A549 (cell line): ENCODE measurements around the gene EMID1. TPM values are rescaled to one million over a fixed set of nuclear protein-coding genes. Genes with fewer than 3 reads are reported as not detected.

ENCODE experiments used
- ATAC-seq, 2 experiments: fragments of 200-7000 bp in 1 of 2; fragments of >200 bp in 1 of 2; cut with Nextera tagmentation in 1 of 2; cut with Tn5 transposase in 1 of 2; 3 replicates each; pipeline versions ENCODE4 v1.8.0 to v1.9.1; 2018 to 2020; ENCODE audit warnings: mild to moderate bottlenecking in 1 of 2, moderate library complexity in 1 of 2
- CTCF ChIA-PET: fragments of 300-600 bp; sonication (Branson Sonifier 250); formaldehyde crosslinking; extraction: SDS; loops from one replicate; lab custom pipeline; 2021; ENCODE audit warnings: antibody characterized with exemption, inconsistent platforms; lab: Yijun Ruan, JAX
- POLR2A ChIA-PET: fragments of 350-600 bp; formaldehyde crosslinking; extraction: SDS; loops from one replicate; lab custom pipeline; 2021; ENCODE audit warnings: antibody characterized with exemption, inconsistent platforms; lab: Yijun Ruan, JAX
- DNase-seq, 2 experiments: peaks; one replicate each; pipeline versions ENCODE4 v3.0.0 to v3.0.0-alpha.2; 2011 to 2016; ENCODE audit warnings: low read depth in 1 of 2, low spot score in 1 of 2
- FAIRE-seq: peaks from 2 replicates; lab custom pipeline; 2011; peaks lifted over from hg19 to GRCh38; lab: Jason Lieb, UNC
- H3K27ac ChIP-seq, 2 experiments: fragments of >200 bp; sonication (Bioruptor Twin); formaldehyde crosslinking; 3 replicates each; pipeline ENCODE4 v1.5.1; 2016 to 2017
- H3K4me1 ChIP-seq: fragments of >200 bp; sonication (Bioruptor Twin); formaldehyde crosslinking; 3 replicates; pipeline ENCODE4 v1.6.1; 2016
- H3K4me2 ChIP-seq: fragments of >200 bp; sonication (Bioruptor Twin); formaldehyde crosslinking; 3 replicates; pipeline ENCODE4 v1.6.1; 2016
- H3K4me3 ChIP-seq: fragments of >200 bp; sonication (Bioruptor Twin); formaldehyde crosslinking; 3 replicates; pipeline ENCODE4 v1.5.1; 2016
- H3K9me3 ChIP-seq: fragments of >200 bp; sonication (Bioruptor Twin); formaldehyde crosslinking; 3 replicates; pipeline ENCODE4 v1.6.1; 2016
- CBX2 ChIP-seq: fragments of 200-600 bp; sonication (generic); IDR thresholded peaks from 2 replicates; pipeline ENCODE4 v1.6.1; 2016; ENCODE audit warnings: low read depth, mild to moderate bottlenecking, borderline replicate concordance
- CHD2 ChIP-seq: fragments of 150-350 bp; IDR thresholded peaks from 2 replicates; pipeline ENCODE4 v1.6.1; 2014; ENCODE audit warnings: low read length; ENCODE audit not compliant: partially characterized antibody
- ELK1 ChIP-seq: fragments of 150-350 bp; IDR thresholded peaks from 2 replicates; pipeline ENCODE4 v1.6.1; 2014; ENCODE audit warnings: low read depth, mild to moderate bottlenecking, low read length
- FOSL2 ChIP-seq, 2 experiments: fragments of 450-650 bp in 1 of 2; fragments of >200 bp in 1 of 2; sonication (Bioruptor Twin) in 1 of 2; formaldehyde crosslinking; IDR thresholded peaks; 2 replicates each; pipeline versions ENCODE4 v1.5.0 to v1.6.1; 2016 to 2020; ENCODE audit warnings: mild to moderate bottlenecking in 1 of 2, moderate library complexity in 1 of 2
- GATA3 ChIP-seq: IDR thresholded peaks from 2 replicates; pipeline ENCODE4 v1.6.1; 2012; ENCODE audit warnings: borderline replicate concordance
- HEYL ChIP-seq: fragments of 250-450 bp; sonication (Bioruptor Pico); IDR thresholded peaks from 2 replicates; pipeline ENCODE4 v1.8.0; 2021; ENCODE audit warnings: mild to moderate bottlenecking, moderate library complexity
- JUN ChIP-seq, 2 experiments: fragments of >200 bp; sonication (Bioruptor Twin); formaldehyde crosslinking; IDR thresholded peaks; 2 replicates in 1 of 2; 3 replicates in 1 of 2; pipeline ENCODE4 v1.6.1; 2016 to 2017
- MYC ChIP-seq: IDR thresholded peaks from 2 replicates; pipeline ENCODE4 v1.6.1; 2012; ENCODE audit warnings: mild to moderate bottlenecking, inconsistent platforms, low read length, improper control_type of control experiment, borderline replicate concordance
- PBX3 ChIP-seq: IDR thresholded peaks from 2 replicates; pipeline ENCODE4 v1.6.1; 2012
- POLR2AphosphoS2 ChIP-seq: conservative IDR thresholded peaks from 2 replicates; pipeline ENCODE4 v1.6.1; 2012; ENCODE audit warnings: low read length, improper control_type of control experiment, inconsistent platforms
- RNF2 ChIP-seq: fragments of 200-600 bp; sonication (generic); IDR thresholded peaks from 2 replicates; pipeline ENCODE4 v1.6.1; 2016; ENCODE audit warnings: low read depth, mild to moderate bottlenecking, antibody characterized with exemption, moderate library complexity, borderline replicate concordance
- SREBF2 ChIP-seq: fragments of 450-650 bp; IDR thresholded peaks from 2 replicates; pipeline ENCODE4 v1.6.1; 2014; ENCODE audit warnings: mild to moderate bottlenecking, moderate library complexity
- TP53 ChIP-seq: fragments of 250-450 bp; sonication (Bioruptor Pico); IDR thresholded peaks from 2 replicates; pipeline ENCODE4 v1.5.0; 2021; ENCODE audit warnings: mild to moderate bottlenecking, moderate library complexity
- ZC3H11A ChIP-seq: fragments of 450-650 bp; IDR thresholded peaks from 2 replicates; pipeline ENCODE4 v1.6.1; 2014; ENCODE audit warnings: antibody characterized with exemption, mild to moderate bottlenecking
- WGBS: methylation state at CpG from one replicate; pipeline ENCODE4 v1.1.6; 2017; ENCODE audit errors: missing lambda C conversion rate; 5-methylcytosine and 5-hydroxymethylcytosine counted together
- polyA plus RNA-seq, 4 experiments: library from polyadenylated mRNA; depleted of rRNA in 3 of 4; stranded (reverse); fragments of >200 nt; fragmentation: RNase III in 1 of 4; extraction: RNeasy Plus Mini Kit Qiagen cat#74134 plus additional on column Dnase treatment in 1 of 4; gene quantifications; 2 replicates in 3 of 4; 3 replicates in 1 of 4; pipeline ENCODE4 v1.2.3, GENCODE V29; 2011 to 2017
- TF ChIP-seq, protein P1 (sequence below): fragments of 450-650 bp; IDR thresholded peaks from 2 replicates; pipeline ENCODE4 v1.6.1; 2014; ENCODE audit warnings: antibody characterized with exemption
- TF ChIP-seq, protein P2 (sequence below): IDR thresholded peaks from 2 replicates; pipeline ENCODE4 v1.6.1; 2012
- TF ChIP-seq, protein P3 (sequence below): IDR thresholded peaks from 2 replicates; pipeline ENCODE4 v1.6.1; 2012; ENCODE audit warnings: low read depth, borderline replicate concordance

EMID1 gene
- polyA plus RNA-seq, 2 of the 4 experiments (the other 2 are of a cell fraction): 0.28 TPM

- FAIRE-seq: no peak
- H3K9me3 ChIP-seq: no peaks in the 10 kb centered on the region
- TF ChIP-seq, protein P1, sequence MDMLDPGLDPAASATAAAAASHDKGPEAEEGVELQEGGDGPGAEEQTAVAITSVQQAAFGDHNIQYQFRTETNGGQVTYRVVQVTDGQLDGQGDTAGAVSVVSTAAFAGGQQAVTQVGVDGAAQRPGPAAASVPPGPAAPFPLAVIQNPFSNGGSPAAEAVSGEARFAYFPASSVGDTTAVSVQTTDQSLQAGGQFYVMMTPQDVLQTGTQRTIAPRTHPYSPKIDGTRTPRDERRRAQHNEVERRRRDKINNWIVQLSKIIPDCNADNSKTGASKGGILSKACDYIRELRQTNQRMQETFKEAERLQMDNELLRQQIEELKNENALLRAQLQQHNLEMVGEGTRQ: no peak
- TF ChIP-seq GATA3 (no peak), FOSL2 (IDR thresholded peaks at IDR 0.05) (no peak), FOSL2 (CRISPR knock-in tag; IDR thresholded peaks at IDR 0.05) (no peak), RNF2 (no peak), CBX2 (no peak), SREBF2 (no peak), MYC (no peak), HEYL (CRISPR knock-in tag) (no peak), POLR2AphosphoS2 (no peak), JUN (IDR thresholded peaks at IDR 0.05) (no peak), TP53 (no peak), ZC3H11A (no peak), PBX3 (no peak), CHD2 (no peak), ELK1 (no peak)
- TF ChIP-seq, protein P2, sequence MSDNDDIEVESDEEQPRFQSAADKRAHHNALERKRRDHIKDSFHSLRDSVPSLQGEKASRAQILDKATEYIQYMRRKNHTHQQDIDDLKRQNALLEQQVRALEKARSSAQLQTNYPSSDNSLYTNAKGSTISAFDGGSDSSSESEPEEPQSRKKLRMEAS: no peak
- ATAC-seq: peak in 1 of 2 experiments; percentile 61; a peak in 3 of 6 replicates
- no peak overlapping the region for H3K4me2 ChIP-seq
- CTCF ChIA-PET: interaction anchor here (1.1 to 2.0 kb wide), 2 partner anchors 89 to 301 kb away, joined by 4 read pairs; no protein-coding TSS in a partner anchor
- POLR2A ChIA-PET: no interaction called here
- no peak for DNase-seq
- H3K27ac ChIP-seq: no peak overlapping the region
- 79% methylated on average over 6 of the region's 9 CpGs for WGBS
- no peaks in the 10 kb centered on the region for H3K4me1 ChIP-seq
- no peak overlapping the region for H3K4me3 ChIP-seq
Measured at GRCh38 chr22:29156507-29156906, 49.2 kb upstream of the EMID1 start.

DNA sequence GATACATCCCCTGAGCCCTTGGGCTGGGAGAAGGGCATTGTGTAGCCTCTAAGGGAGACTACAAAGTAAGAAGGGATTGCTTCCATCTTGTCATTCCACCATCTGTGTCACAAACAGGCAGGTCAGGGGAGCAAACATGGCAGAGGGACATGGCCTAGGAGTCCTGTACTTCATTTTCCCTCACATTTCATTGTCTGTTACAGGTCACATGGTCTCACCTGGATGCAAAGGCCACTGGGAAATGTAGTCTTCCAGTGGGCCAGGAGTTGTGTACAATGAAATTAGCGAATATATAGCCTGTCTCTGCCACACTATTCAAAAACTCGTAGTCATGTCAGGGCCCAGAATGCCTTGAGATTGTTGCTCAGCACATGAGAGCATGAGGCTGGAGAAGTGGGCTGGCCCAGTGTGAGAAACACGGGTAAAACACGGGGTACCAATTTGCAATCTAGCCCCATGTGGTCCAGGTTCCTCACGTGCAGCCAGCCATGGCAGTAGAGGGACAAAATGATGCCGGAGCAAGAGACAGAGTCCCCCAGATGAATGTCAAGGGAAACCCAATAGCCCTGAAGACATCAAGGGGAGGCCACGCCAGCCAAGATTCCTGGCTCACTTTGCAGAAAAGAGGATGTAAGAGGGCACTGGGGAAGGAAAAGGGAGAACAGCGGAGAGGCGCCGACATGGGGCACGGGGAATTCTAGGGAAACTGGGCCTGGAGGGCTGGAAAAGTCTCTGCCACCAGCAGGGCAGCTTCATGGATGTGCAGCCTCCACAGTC, 47.7 kb upstream of the EMID1 start:
- WGBS: 93% methylated on average over 11 of the region's 11 CpGs
- CTCF ChIA-PET: interaction anchor here (1.6 kb wide), 1 partner anchor 88 kb away, joined by 4 read pairs; no protein-coding TSS in a partner anchor
- H3K4me3 ChIP-seq: no peak overlapping the region
- POLR2A ChIA-PET: no interaction called here
- ATAC-seq (peak in 1 of 2 experiments; percentile 40; a peak in 1 of 6 replicates), DNase-seq (peak in 1 of 2 experiments; percentile 25)
- no peaks in the 10 kb centered on the region for H3K9me3 ChIP-seq
- H3K4me2 ChIP-seq: no peak overlapping the region
- TF ChIP-seq, protein P1: peak; percentile 70
- TF ChIP-seq, protein P3, sequence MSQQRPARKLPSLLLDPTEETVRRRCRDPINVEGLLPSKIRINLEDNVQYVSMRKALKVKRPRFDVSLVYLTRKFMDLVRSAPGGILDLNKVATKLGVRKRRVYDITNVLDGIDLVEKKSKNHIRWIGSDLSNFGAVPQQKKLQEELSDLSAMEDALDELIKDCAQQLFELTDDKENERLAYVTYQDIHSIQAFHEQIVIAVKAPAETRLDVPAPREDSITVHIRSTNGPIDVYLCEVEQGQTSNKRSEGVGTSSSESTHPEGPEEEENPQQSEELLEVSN: no peak
- TF ChIP-seq, all 56 proteins: peak for 1
- no peak for FAIRE-seq
- Histone ChIP-seq H3K27ac (no peak overlapping the region), H3K4me1 (no peaks in the 10 kb centered on the region)
